Ectodermal cell (in vitro differentiated cells): Measurements from ENCODE around the gene AQR.

Source experiments
- H3K27ac ChIP-seq: 2 replicates; pipeline ENCODE4 v1.7.0; 2013; ENCODE audit warnings: mild to moderate bottlenecking, low read depth, low read length; ENCODE audit not compliant: insufficient read depth, poor library complexity, severe bottlenecking
- H3K27me3 ChIP-seq: 2 replicates; pipeline ENCODE4 v1.7.0; 2013; ENCODE audit warnings: mild to moderate bottlenecking, low read length; ENCODE audit not compliant: insufficient read depth, control insufficient read depth, poor library complexity, severe bottlenecking
- H3K36me3 ChIP-seq: one replicate; pipeline ENCODE4 v1.7.0; 2013; ENCODE audit warnings: low read length; ENCODE audit not compliant: control insufficient read depth, insufficient read depth
- H3K4me1 ChIP-seq: one replicate; pipeline ENCODE4 v1.7.0; 2013; ENCODE audit warnings: low read length; ENCODE audit not compliant: control insufficient read depth, insufficient read depth
- H3K4me3 ChIP-seq: 2 replicates; pipeline ENCODE4 v1.7.0; 2013; ENCODE audit warnings: low read depth, low read length, control low read depth; ENCODE audit not compliant: insufficient read depth
- H3K9me3 ChIP-seq: 2 replicates; pipeline ENCODE4 v1.7.0; 2013; ENCODE audit warnings: mild to moderate bottlenecking, low read length, moderate library complexity; ENCODE audit not compliant: control insufficient read depth
- WGBS, 2 experiments: methylation state at CpG; one replicate each; pipeline ENCODE4 v1.1.7; 2013; ENCODE audit warnings: missing lambda C conversion rate in 2 of 2; 5-methylcytosine and 5-hydroxymethylcytosine counted together

Gene AQR

GRCh38 chr15:34854232-34854631 lies 115.3 kb downstream of the AQR start:
- 90 to 94% methylated on average over 2 of the region's 2 CpGs for WGBS, 2 experiments
- peaks cover 3% of the 10 kb centered on the region for H3K36me3 ChIP-seq
- no peak overlapping the region for H3K27ac ChIP-seq
- no peak overlapping the region for H3K4me3 ChIP-seq
- H3K9me3 ChIP-seq = no peaks in the 10 kb centered on the region
- H3K27me3 ChIP-seq = no peaks in the 10 kb centered on the region
- no peaks in the 10 kb centered on the region for H3K4me1 ChIP-seq

GRCh38 chr15:34853001-34853758 lies 116.4 kb downstream of the AQR start:
- 94 to 96% methylated on average over 2 of the region's 2 CpGs for WGBS, 2 experiments

DNA sequence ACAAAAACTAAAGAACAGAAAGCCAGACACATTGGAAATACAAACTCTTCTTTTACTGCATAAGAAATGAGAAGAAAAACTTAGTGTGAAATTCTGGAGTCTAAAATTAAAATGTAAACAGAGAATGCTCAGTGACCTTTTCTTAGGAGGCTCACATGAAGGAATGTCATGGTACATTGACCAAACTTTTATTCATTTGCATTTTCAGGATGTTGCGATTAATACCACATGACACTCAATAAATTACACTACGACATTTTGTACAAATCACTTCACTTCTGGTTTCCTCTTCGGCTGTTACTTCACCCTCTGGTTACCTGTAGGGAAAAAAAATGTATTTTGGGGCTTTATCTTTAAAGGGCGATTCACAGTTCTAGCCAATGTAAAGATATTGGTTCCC lies 117.8 kb downstream of the AQR start:
- Histone ChIP-seq H3K4me3 (no peak overlapping the region), H3K27me3 (no peaks in the 10 kb centered on the region), H3K9me3 (no peaks in the 10 kb centered on the region), H3K27ac (no peak overlapping the region), H3K36me3 (peaks cover 2% of the 10 kb centered on the region), H3K4me1 (no peaks in the 10 kb centered on the region)
- 90 to 93% methylated on average over 3 to 4 of the region's 4 CpGs for WGBS, 2 experiments

More at GRCh38 chr15:34853001-34853758, 116.4 kb downstream of the AQR start:
- no peak overlapping the region for H3K27ac ChIP-seq
- H3K27me3 ChIP-seq = no peaks in the 10 kb centered on the region
- no peak overlapping the region for H3K4me3 ChIP-seq
- H3K4me1 ChIP-seq = no peaks in the 10 kb centered on the region
- H3K36me3 ChIP-seq = peaks cover 3% of the 10 kb centered on the region
- no peaks in the 10 kb centered on the region for H3K9me3 ChIP-seq

GRCh38 chr15:34851007-34851406 lies 118.5 kb downstream of the AQR start:
- H3K4me3 ChIP-seq = no peak overlapping the region
- H3K36me3 ChIP-seq = no peaks in the 10 kb centered on the region
- H3K9me3 ChIP-seq = no peaks in the 10 kb centered on the region
- no peaks in the 10 kb centered on the region for H3K4me1 ChIP-seq
- no peaks in the 10 kb centered on the region for H3K27me3 ChIP-seq
- no peak overlapping the region for H3K27ac ChIP-seq
- WGBS, 2 experiments = 94 to 100% methylated on average over 3 of the region's 3 CpGs

- H3K27me3 ChIP-seq = no peaks in the 10 kb centered on the region
- 85 to 87% methylated on average over 10 of the region's 10 CpGs for WGBS, 2 experiments
- no peaks in the 10 kb centered on the region for H3K36me3 ChIP-seq
- H3K9me3 ChIP-seq = no peaks in the 10 kb centered on the region
- no peaks in the 10 kb centered on the region for H3K4me1 ChIP-seq
- H3K27ac ChIP-seq = no peak overlapping the region
- no peak overlapping the region for H3K4me3 ChIP-seq
Measured at GRCh38 chr15:34850121-34850520, 119.4 kb downstream of the AQR start.

- Histone ChIP-seq H3K27me3 (no peaks in the 10 kb centered on the region), H3K36me3 (no peaks in the 10 kb centered on the region), H3K4me1 (no peaks in the 10 kb centered on the region), H3K9me3 (no peaks in the 10 kb centered on the region), H3K27ac (no peak overlapping the region), H3K4me3 (no peak overlapping the region)
- 93 to 94% methylated on average over 3 of the region's 3 CpGs for whole genome bisulfite sequencing, 2 experiments
Measured at GRCh38 chr15:34849364-34849959, 120.1 kb downstream of the AQR start.

- H3K4me1 ChIP-seq = no peaks in the 10 kb centered on the region
- no peaks in the 10 kb centered on the region for H3K27me3 ChIP-seq
- H3K36me3 ChIP-seq = no peaks in the 10 kb centered on the region
- no peak overlapping the region for H3K27ac ChIP-seq
- H3K4me3 ChIP-seq = no peak overlapping the region
- 94 to 96% methylated on average over 1 of the region's 1 CpG for WGBS, 2 experiments
- H3K9me3 ChIP-seq = no peaks in the 10 kb centered on the region
Measured at GRCh38 chr15:34847598-34847997, 121.9 kb downstream of the AQR start.

DNA sequence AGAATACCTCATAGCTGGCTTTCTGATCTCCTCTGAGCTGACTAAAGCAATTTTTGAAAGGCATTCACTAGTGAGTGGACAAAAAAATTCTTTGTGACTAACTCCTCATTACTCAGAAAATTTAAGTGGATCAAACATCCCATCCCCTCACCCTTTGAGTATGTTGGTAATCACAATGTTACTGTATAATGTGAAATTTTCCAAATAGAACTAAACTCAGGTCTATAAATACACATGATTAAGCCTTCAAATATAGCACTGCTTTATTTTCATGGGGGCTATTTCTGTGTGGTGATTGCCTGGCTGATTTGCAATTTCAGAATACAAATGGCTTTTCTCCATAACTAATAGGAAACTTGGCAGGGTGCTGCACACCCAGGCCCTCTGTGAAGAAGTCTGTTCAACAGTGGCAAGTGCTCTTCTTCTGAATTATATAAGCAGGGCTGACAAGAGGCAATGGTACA lies 128.2 kb downstream of the AQR start:
- H3K4me1 ChIP-seq = no peaks in the 10 kb centered on the region
- H3K9me3 ChIP-seq = no peaks in the 10 kb centered on the region
- H3K27me3 ChIP-seq = no peaks in the 10 kb centered on the region
- no peak overlapping the region for H3K27ac ChIP-seq
- no peaks in the 10 kb centered on the region for H3K36me3 ChIP-seq
- H3K4me3 ChIP-seq = no peak overlapping the region

DNA sequence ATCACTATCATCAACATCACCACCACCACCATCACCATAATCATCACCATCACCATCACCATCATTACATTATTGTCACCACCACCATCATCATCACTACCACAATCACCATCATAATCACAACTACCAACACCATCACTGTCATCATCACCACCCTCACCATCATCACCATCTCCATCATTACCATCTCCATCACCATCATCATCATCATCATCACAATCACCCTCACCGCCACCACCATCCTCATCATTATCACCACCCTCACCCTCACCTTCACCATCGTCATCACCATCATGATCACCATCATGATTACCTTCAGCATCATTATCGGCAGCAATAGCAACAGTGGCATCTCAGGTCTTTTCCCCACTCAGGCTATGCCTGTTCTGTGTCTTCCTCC lies 131.3 kb downstream of the AQR start:
- Histone ChIP-seq H3K27me3 (no peaks in the 10 kb centered on the region), H3K4me1 (no peaks in the 10 kb centered on the region), H3K36me3 (no peaks in the 10 kb centered on the region), H3K9me3 (no peaks in the 10 kb centered on the region), H3K27ac (no peak overlapping the region), H3K4me3 (no peak overlapping the region)
- 92% methylated on average over 3 of the region's 3 CpGs for WGBS, 2 experiments

GRCh38 chr15:34837246-34838016 lies 132.1 kb downstream of the AQR start:
- Histone ChIP-seq H3K4me3 (no peak overlapping the region), H3K9me3 (no peaks in the 10 kb centered on the region), H3K27ac (no peak overlapping the region), H3K36me3 (no peaks in the 10 kb centered on the region), H3K27me3 (no peaks in the 10 kb centered on the region), H3K4me1 (no peaks in the 10 kb centered on the region)
- WGBS, 2 experiments = 86 to 91% methylated on average over 6 of the region's 6 CpGs
